Measurements from ENCODE around the gene RBM25.
A peak's percentile ranks its signal among the peaks of the same experiment; 100 is the strongest.
"Not testable (repeated sequence)": the region's sequence is repeated elsewhere in the genome, so short reads cannot be mapped to it uniquely, and the experiment has no call there.

Gene RBM25

DNA sequence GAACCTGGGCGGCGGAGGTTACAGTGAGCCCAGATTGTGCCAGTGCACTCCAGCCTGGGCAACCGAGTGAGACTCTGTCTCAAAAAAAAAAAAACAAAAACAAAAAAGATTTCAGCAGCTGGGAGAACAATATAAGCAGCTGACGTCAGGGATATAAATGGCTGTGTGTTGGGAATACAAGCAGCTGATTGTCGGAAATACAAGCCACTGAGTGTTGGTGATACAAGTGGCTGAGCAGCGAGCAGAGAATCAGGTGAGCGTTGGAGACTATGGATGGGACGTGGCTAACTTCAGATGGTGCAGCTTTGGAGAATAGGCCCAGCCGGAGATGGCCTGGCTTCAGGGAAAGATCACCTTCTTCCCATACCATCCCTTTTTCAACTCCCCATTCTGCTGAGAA, 109.9 kb downstream of the RBM25 start:
- DNase-seq (ENCODE audit: insufficient read length, low spot score) (no peak), FAIRE-seq (no peak)

- FAIRE-seq (no peak), DNase-seq (ENCODE audit: insufficient read length, low spot score) (no peak)
These were observed 110.4 kb downstream of the RBM25 start for GRCh38 chr14:73168691-73169090.

- not testable (repeated sequence) for FAIRE-seq
These were observed 111.5 kb downstream of the RBM25 start for GRCh38 chr14:73169855-73170254.

GRCh38 chr14:73170686-73171085, 112.4 kb downstream of the RBM25 start:
- no peak for DNase-seq (ENCODE audit: insufficient read length, low spot score)
- no peak for FAIRE-seq

More at GRCh38 chr14:73169855-73170254, 111.5 kb downstream of the RBM25 start:
- not testable (repeated sequence) for DNase-seq (ENCODE audit: insufficient read length, low spot score)

GRCh38 chr14:73172500-73172899, 114.2 kb downstream of the RBM25 start:
- FAIRE-seq, result no peak

GRCh38 chr14:73173092-73173735, 114.9 kb downstream of the RBM25 start:
- DNase-seq (ENCODE audit: insufficient read length, low spot score) (peak; percentile 9), FAIRE-seq (no peak)

More at GRCh38 chr14:73172500-73172899, 114.2 kb downstream of the RBM25 start:
- no peak for DNase-seq (ENCODE audit: insufficient read length, low spot score)

Data from GM19239 (cell line).